Endodermal cell (in vitro differentiated cells): ENCODE data around the gene LTBP1. TPM values are rescaled to one million over a fixed set of nuclear protein-coding genes. Genes with fewer than 3 reads are reported as not detected.

Source experiments
- DNase-seq: peaks from one replicate; pipeline ENCODE4 v3.0.0-alpha.2; 2017
- H3K27ac ChIP-seq: 2 replicates; pipeline ENCODE4 v1.5.1; 2013; ENCODE audit warnings: mild to moderate bottlenecking, low read depth, low read length, moderate library complexity
- H3K27me3 ChIP-seq: 2 replicates; pipeline ENCODE4 v1.6.1; 2013; ENCODE audit warnings: mild to moderate bottlenecking, low read length, moderate library complexity; ENCODE audit not compliant: insufficient read depth, control insufficient read depth, poor library complexity, severe bottlenecking
- H3K36me3 ChIP-seq: 2 replicates; pipeline ENCODE4 v1.7.0; 2013; ENCODE audit warnings: mild to moderate bottlenecking, low read length, moderate library complexity; ENCODE audit not compliant: control insufficient read depth, insufficient read depth
- H3K4me1 ChIP-seq: one replicate; pipeline ENCODE4 v1.7.0; 2013; ENCODE audit warnings: low read length; ENCODE audit not compliant: control insufficient read depth, insufficient read depth
- H3K4me3 ChIP-seq: 2 replicates; pipeline ENCODE4 v1.5.1; 2013; ENCODE audit warnings: mild to moderate bottlenecking, low read length, moderate library complexity
- H3K9ac ChIP-seq: 2 replicates; pipeline ENCODE4 v1.6.1; 2013; ENCODE audit warnings: mild to moderate bottlenecking, low read length, moderate library complexity; ENCODE audit not compliant: poor library complexity, severe bottlenecking; ENCODE audit errors: extremely low read depth
- H3K9me3 ChIP-seq: 2 replicates; pipeline ENCODE4 v1.6.1; 2013; ENCODE audit warnings: mild to moderate bottlenecking, low read length, moderate library complexity; ENCODE audit not compliant: control insufficient read depth
- H3K27ac Mint-ChIP-seq: 2 replicates; pipeline ENCODE4 v1.8.0; 2020; ENCODE audit warnings: mixed read lengths
- H3K27me3 Mint-ChIP-seq: 2 replicates; pipeline ENCODE4 v1.8.0; 2021; ENCODE audit warnings: mild to moderate bottlenecking, mixed read lengths; ENCODE audit not compliant: insufficient read depth
- H3K36me3 Mint-ChIP-seq: 2 replicates; pipeline ENCODE4 v1.8.0; 2020; ENCODE audit warnings: low read depth, mixed read lengths
- H3K4me1 Mint-ChIP-seq: 2 replicates; pipeline ENCODE4 v1.8.0; 2020; ENCODE audit warnings: mixed read lengths
- H3K4me3 Mint-ChIP-seq: 2 replicates; pipeline ENCODE4 v1.8.0; 2020; ENCODE audit warnings: mild to moderate bottlenecking, moderate library complexity, mixed read lengths
- H3K9me3 Mint-ChIP-seq: 2 replicates; pipeline ENCODE4 v1.8.0; 2020; ENCODE audit warnings: mild to moderate bottlenecking, mixed read lengths
- CTCF ChIP-seq: fragments of 200-600 bp; sonication (generic); conservative IDR thresholded peaks from 2 replicates; pipeline ENCODE4 v1.5.0; 2021; ENCODE audit warnings: antibody characterized with exemption, mild to moderate bottlenecking
- WGBS, 2 experiments: methylation state at CpG; one replicate each; pipeline versions ENCODE4 v1.1.5 to v1.1.7; 2013; ENCODE audit warnings: missing lambda C conversion rate in 2 of 2, mixed read lengths in 1 of 2; ENCODE audit not compliant: insufficient coverage in 1 of 2, insufficient read length in 1 of 2; 5-methylcytosine and 5-hydroxymethylcytosine counted together
- total RNA-seq, 2 donors: library from RNA; stranded (reverse); fragmentation: NEBNext Ultra II Directional in 1 of 2; extraction: Animal tissue kit (Norgen Biotek cat#: 25700) in 1 of 2; gene quantifications; 2 replicates in 1 of 2; 3 replicates in 1 of 2; pipeline ENCODE4 v1.2.1, GENCODE V29; 2021

Gene LTBP1
- total RNA-seq, 2 donors from 2014 or later: 43.2 to 43.4 TPM

- Mint-ChIP-seq H3K27ac (no peak overlapping the region), H3K9me3 (no peaks in the 10 kb centered on the region), H3K4me1 (peaks cover 7% of the 10 kb centered on the region), H3K36me3 (peaks cover 5% of the 10 kb centered on the region), H3K27me3 (no peaks in the 10 kb centered on the region), H3K4me3 (no peak overlapping the region)
- Histone ChIP-seq H3K27me3 (no peaks in the 10 kb centered on the region), H3K9ac (no peak overlapping the region), H3K36me3 (no peaks in the 10 kb centered on the region), H3K4me3 (no peak overlapping the region), H3K4me1 (no peaks in the 10 kb centered on the region), H3K9me3 (no peaks in the 10 kb centered on the region), H3K27ac (no peak overlapping the region)
- TF ChIP-seq CTCF: no peak
- no peak for DNase-seq
- 66 to 86% methylated on average over 4 to 8 of the region's 8 CpGs for WGBS, 2 experiments
Observed at GRCh38 chr2:33107690-33108482, 161.1 kb downstream of the LTBP1 start.

- no peaks in the 10 kb centered on the region for H3K9me3 ChIP-seq
- Mint-ChIP-seq H3K4me3 (no peak overlapping the region), H3K27me3 (no peaks in the 10 kb centered on the region), H3K36me3 (peaks cover 5% of the 10 kb centered on the region), H3K27ac (no peak overlapping the region), H3K4me1 (peaks cover 7% of the 10 kb centered on the region), H3K9me3 (no peaks in the 10 kb centered on the region)
- H3K9ac ChIP-seq: no peak overlapping the region
- H3K27ac ChIP-seq: no peak overlapping the region
- H3K27me3 ChIP-seq: no peaks in the 10 kb centered on the region
- no peaks in the 10 kb centered on the region for H3K36me3 ChIP-seq
- H3K4me3 ChIP-seq: no peak overlapping the region
- DNase-seq: no peak
- WGBS, 2 experiments: 82 to 88% methylated on average over 5 to 11 of the region's 11 CpGs
- H3K4me1 ChIP-seq: no peaks in the 10 kb centered on the region
- no peak for TF ChIP-seq CTCF
Observed at GRCh38 chr2:33108483-33109443, 162.0 kb downstream of the LTBP1 start.

- Mint-ChIP-seq H3K4me3 (no peak overlapping the region), H3K27me3 (no peaks in the 10 kb centered on the region), H3K4me1 (no peaks in the 10 kb centered on the region), H3K36me3 (peaks cover 5% of the 10 kb centered on the region), H3K9me3 (no peaks in the 10 kb centered on the region), H3K27ac (no peak overlapping the region)
- 96 to 98% methylated on average over 5 of the region's 5 CpGs for WGBS, 2 experiments
- Histone ChIP-seq H3K36me3 (no peaks in the 10 kb centered on the region), H3K27ac (no peak overlapping the region), H3K9ac (no peak overlapping the region), H3K4me3 (no peak overlapping the region), H3K4me1 (no peaks in the 10 kb centered on the region), H3K9me3 (no peaks in the 10 kb centered on the region), H3K27me3 (no peaks in the 10 kb centered on the region)
- no peak for TF ChIP-seq CTCF
- DNase-seq: no peak
Observed at GRCh38 chr2:33110461-33110860, 163.7 kb downstream of the LTBP1 start.
